ENCODE measurements around the gene SBF1. TPM values are rescaled to one million over a fixed set of nuclear protein-coding genes. Genes with fewer than 3 reads are reported as not detected.

Gene SBF1, protein sequence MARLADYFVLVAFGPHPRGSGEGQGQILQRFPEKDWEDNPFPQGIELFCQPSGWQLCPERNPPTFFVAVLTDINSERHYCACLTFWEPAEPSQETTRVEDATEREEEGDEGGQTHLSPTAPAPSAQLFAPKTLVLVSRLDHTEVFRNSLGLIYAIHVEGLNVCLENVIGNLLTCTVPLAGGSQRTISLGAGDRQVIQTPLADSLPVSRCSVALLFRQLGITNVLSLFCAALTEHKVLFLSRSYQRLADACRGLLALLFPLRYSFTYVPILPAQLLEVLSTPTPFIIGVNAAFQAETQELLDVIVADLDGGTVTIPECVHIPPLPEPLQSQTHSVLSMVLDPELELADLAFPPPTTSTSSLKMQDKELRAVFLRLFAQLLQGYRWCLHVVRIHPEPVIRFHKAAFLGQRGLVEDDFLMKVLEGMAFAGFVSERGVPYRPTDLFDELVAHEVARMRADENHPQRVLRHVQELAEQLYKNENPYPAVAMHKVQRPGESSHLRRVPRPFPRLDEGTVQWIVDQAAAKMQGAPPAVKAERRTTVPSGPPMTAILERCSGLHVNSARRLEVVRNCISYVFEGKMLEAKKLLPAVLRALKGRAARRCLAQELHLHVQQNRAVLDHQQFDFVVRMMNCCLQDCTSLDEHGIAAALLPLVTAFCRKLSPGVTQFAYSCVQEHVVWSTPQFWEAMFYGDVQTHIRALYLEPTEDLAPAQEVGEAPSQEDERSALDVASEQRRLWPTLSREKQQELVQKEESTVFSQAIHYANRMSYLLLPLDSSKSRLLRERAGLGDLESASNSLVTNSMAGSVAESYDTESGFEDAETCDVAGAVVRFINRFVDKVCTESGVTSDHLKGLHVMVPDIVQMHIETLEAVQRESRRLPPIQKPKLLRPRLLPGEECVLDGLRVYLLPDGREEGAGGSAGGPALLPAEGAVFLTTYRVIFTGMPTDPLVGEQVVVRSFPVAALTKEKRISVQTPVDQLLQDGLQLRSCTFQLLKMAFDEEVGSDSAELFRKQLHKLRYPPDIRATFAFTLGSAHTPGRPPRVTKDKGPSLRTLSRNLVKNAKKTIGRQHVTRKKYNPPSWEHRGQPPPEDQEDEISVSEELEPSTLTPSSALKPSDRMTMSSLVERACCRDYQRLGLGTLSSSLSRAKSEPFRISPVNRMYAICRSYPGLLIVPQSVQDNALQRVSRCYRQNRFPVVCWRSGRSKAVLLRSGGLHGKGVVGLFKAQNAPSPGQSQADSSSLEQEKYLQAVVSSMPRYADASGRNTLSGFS (N-terminal part only)
- polyA plus RNA-seq (16.2 to 34.4 TPM (median 25.8 TPM) in 3 replicates), polyA minus RNA-seq (55.4 to 126 TPM (median 62.6 TPM) in 3 replicates)
- polyA plus RNA-seq (2011; ENCODE audit: low read depth) = 29.5 TPM
- polyA plus RNA-seq (2011; cell fraction: cytosol; rRNA removed) = 13.8 and 31.0 TPM in 2 replicates
- 54.5 and 72.8 TPM in 2 replicates for polyA plus RNA-seq (2011; cell fraction: nucleus; rRNA removed)
- 41.6 and 46.7 TPM in 2 replicates for polyA plus RNA-seq (2012; ENCODE audit: low replicate concordance)
- 106 TPM for polyA minus RNA-seq (2011; cell fraction: cytosol; rRNA and poly(A)+ RNA removed)
- 65.5 and 70.3 TPM in 2 replicates for polyA minus RNA-seq (2011; cell fraction: nucleus; rRNA and poly(A)+ RNA removed)

GRCh38 chr22:50474710-50475651 lies at the start of gene SBF1:
TSS of gene SBF1 (minus strand) at chr22:50475035. CDS start at chr22:50474840, 195 bp downstream.
- no peak for FAIRE-seq
- peaks cover 53% of the 10 kb centered on the region for H3K4me1 ChIP-seq (ENCODE audit: control insufficient read depth, extremely low read depth, insufficient read depth, low read length)

More at GRCh38 chr22:50474710-50475651, at the start of gene SBF1:
- DNase-seq (ENCODE audit: low read depth, low spot score) = peak; percentile 35
- Histone ChIP-seq H3K36me3 (ENCODE audit: control insufficient read depth in 2 of 2, extremely low read depth in 1 of 2, insufficient read depth in 2 of 2, low read length in 2 of 2) (peaks cover 1 to 16% of the 10 kb centered on the region in 2 experiments), H2AFZ (ENCODE audit: control insufficient read depth, low read length) (peak within 1 kb of the TSS; percentile 65), H3K79me2 (ENCODE audit: control insufficient read depth, insufficient read depth, low read length) (peaks cover 45% of the 10 kb centered on the region), H4K20me1 (ENCODE audit: control insufficient read depth, extremely low read depth, insufficient read depth, low read length) (peaks cover 34% of the 10 kb centered on the region), H3K9me1 (ENCODE audit: control insufficient read depth, extremely low read depth, insufficient read depth, low read length) (peaks cover 12% of the 10 kb centered on the region), H3K4me2 (ENCODE audit: control insufficient read depth, extremely low read depth, insufficient read depth, low read depth, low read length) (peak within 1 kb of the TSS; percentile 96), H3K9me3 (ENCODE audit: control insufficient read depth, low read depth, low read length) (no peaks in the 10 kb centered on the region), H3K27me3 (ENCODE audit: control insufficient read depth, extremely low read depth, insufficient read depth, low read length) (peaks cover 4% of the 10 kb centered on the region), H3K27ac (ENCODE audit: control insufficient read depth, insufficient read depth, low read length) (peak within 1 kb of the TSS; percentile 49), H3K4me3 (ENCODE audit: control insufficient read depth in 2 of 3, extremely low read depth in 1 of 3, insufficient read depth in 2 of 3, low read depth in 1 of 3, low read length in 3 of 3) (peak within 1 kb of the TSS; percentile 62 to 85 (median 80)), H3K9ac (ENCODE audit: control insufficient read depth, extremely low read depth, insufficient read depth, low read length) (peak within 1 kb of the TSS; percentile 78)
- dilution Hi-C loops (cut with MboI; ENCODE audit: extremely low pct_ligation_motif_present, low sequenced_read_pairs) = no loop called here
- no peak for TF ChIP-seq EZH2 (IDR thresholded peaks at IDR 0.05; ENCODE audit: low read length)
- TF ChIP-seq, protein P1, sequence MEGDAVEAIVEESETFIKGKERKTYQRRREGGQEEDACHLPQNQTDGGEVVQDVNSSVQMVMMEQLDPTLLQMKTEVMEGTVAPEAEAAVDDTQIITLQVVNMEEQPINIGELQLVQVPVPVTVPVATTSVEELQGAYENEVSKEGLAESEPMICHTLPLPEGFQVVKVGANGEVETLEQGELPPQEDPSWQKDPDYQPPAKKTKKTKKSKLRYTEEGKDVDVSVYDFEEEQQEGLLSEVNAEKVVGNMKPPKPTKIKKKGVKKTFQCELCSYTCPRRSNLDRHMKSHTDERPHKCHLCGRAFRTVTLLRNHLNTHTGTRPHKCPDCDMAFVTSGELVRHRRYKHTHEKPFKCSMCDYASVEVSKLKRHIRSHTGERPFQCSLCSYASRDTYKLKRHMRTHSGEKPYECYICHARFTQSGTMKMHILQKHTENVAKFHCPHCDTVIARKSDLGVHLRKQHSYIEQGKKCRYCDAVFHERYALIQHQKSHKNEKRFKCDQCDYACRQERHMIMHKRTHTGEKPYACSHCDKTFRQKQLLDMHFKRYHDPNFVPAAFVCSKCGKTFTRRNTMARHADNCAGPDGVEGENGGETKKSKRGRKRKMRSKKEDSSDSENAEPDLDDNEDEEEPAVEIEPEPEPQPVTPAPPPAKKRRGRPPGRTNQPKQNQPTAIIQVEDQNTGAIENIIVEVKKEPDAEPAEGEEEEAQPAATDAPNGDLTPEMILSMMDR (optimal IDR thresholded peaks at IDR 0.05 in 1 of 3, IDR thresholded peaks at IDR 0.05 in 1 of 3, conservative IDR thresholded peaks at IDR 0.05 in 1 of 3; ENCODE audit: extremely low read depth in 1 of 3, insufficient read depth in 2 of 3, low read length in 3 of 3) = no peak

Data from keratinocyte (primary cell).